GM21381 (cell line): Measurements from ENCODE around the gene TREX2.
A peak's percentile ranks its signal among the peaks of the same experiment; 100 is the strongest.

Source experiments
- ATAC-seq: cut with Tn5 transposase; IDR thresholded peaks from one replicate; pipeline ENCODE4 v1.9.1; 2021; ENCODE audit warnings: mild to moderate bottlenecking, moderate library complexity; ENCODE audit not compliant: unreplicated experiment

The TREX2 gene

DNA sequence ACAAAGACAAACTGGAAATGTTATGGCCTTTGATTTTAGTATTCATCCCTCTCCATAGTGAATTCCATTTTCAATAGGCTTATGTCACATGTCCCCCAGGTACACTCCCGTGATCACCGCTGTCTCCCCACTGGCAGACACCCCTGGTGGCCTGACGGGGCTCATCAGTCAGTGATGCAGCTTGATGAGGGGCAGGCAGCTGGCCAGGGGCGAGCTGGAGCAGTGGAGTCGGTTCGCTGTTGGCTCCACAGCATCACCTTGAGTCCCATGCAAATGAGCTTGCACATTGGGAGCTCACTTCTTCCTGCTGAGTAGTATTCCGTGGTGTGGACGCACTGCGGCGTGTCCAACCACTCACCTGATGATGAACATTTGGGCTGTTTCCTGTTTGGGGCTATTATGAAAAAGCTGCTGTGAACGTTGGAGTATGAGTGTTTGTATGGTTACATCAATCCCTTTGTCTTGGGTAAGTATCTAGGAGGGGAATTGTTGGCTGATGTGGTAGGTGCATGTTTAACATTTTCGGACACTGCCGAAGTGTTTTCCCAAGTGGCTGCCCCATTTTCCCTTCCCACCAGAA is 5.2 kb downstream of the TREX2 start:
- ATAC-seq = no peak

DNA sequence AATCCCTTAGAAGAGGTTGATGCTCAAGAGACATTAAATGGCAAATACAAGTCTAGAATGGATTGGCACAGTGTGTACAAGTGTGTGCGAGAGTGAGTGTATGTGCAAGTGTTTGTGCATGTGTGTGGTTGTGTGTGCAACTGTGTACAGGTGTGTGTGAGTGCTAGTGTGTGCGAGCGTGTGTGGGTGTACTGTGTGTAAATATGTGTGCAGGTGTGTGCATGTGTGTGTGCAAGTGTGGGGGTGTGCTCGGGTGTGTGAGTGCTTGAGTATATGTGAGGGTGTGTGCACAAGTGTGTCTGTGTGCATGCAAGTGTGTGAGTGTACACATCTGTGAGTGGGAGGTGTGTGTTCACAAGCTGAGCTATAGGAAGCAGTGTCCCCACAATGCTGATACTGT is 5.9 kb downstream of the TREX2 start:
- no peak for ATAC-seq

DNA sequence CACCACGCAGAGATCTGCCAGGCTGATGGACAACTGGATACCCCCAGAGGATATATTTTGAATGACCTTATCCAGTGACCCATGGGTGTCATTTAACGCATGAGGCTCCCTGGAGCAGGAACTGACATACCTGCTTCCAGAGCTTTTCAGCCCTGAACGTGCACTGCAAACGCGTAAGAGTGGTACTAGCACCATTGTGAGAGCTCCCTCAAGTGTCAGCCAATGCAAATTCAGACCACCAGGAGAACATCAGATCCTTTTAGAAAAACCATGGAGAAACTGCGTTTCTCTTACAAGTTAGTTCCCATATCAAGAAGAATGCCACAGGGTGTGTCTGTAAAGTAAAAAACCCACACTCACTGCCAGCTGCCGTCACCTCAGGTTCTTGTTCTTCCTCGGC is 7.3 kb downstream of the TREX2 start:
- no peak for ATAC-seq

DNA sequence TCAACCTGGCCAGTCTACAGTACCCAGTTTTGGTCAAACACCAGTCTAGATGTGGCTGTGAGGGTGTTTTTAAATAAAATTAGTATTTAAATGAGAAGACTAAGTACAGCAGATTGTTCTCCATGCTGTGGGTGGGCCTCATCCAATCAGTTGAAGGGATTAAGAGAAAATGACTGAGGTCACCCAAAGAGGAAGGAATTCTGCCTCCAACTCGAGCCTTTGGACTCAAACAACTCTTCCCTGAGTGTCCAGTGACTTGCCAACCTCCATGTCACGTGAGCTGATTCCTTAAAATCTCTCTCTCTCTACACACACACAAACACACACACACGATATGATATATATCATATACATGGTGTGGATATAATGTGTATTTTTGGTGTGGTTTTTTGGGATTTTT is 10.0 kb downstream of the TREX2 start:
- ATAC-seq = no peak

DNA sequence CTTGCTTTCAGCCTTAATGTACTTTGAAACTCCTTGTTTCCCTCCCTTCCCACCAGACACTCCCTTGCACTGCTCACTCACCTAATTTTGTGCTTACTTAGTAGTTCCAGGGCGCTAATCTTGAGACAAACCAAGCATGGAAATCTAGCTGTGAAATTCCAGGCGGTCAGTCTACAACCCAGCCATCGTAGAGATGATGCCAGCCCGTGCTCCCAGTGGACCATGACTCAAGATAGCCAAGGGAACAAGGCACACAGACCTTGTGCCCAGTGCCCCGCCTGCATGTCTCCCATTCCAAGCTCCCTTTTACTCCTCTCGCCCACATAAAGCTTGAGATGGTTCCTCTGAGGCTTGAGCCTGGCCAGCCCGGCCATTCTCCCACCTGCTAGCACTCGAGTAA is 11.1 kb downstream of the TREX2 start:
- no peak for ATAC-seq

DNA sequence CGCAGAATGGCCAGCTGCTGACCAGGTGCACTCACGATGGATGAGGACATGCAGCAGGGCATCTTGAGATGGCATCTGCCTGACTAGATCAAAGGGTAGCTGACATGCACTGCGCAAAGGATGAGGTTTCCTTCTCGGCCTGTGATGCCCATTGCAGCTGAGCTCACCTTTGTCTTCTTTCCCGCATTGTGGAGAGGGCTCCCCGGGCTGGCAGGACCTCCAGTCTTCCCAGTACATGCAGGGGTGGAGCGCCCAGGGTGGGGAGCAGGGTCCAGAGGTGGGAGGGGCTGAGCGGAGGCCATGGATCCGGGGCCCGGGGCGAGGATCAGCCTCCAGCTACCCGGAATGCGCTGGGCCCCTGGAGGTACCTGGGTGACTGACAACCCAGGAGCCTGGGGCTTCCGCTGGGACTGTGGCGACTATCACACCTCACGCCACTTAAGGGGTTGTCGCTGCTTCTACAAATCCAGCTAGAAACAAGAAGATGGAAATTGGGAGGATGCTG is 12.0 kb downstream of the TREX2 start:
- no peak for ATAC-seq

DNA sequence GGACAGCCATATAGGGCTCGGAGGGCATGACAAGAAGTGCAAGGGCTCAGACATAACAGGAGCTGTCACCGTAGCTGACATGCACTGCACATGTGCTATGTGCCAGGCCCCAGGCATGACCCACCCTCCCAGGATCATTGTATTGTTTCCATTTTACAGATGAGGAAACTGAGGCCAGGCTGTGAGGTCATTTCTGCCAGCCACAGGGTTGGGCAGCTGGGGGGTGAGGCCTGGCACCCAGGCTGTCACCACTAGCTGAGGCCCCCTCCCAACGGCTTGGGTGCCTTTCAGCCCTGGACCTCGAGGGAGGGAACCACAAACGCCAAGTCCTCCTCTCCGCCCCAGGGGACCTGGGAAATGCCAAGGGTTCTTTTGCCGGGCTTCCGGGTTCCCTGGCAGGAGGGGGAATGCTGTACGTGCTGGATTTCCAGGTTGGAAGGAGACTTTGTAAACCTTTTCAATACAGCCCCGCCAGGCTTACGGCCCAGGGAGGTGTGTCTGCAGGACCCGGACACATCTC is 12.6 kb downstream of the TREX2 start:
- no peak for ATAC-seq

DNA sequence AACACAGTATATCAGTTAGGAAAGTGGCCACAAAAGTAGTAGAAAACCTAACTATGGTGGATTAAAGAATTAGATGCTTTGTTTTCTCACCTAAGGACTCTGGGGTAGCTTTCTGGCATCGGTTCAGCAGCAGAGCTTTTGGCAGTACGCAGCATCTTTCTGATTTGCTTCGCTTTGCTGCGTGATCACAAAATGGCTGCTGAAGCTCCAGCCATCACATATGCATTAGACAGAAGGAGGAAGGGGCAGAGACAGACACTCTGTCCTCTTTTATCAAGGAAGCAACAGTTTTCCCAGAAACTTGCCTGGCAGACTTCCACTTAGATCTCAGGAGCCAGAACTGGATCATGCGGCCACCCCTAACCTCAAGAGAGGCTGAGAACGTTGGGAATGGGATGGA is 15.1 kb downstream of the TREX2 start:
- ATAC-seq = no peak

DNA sequence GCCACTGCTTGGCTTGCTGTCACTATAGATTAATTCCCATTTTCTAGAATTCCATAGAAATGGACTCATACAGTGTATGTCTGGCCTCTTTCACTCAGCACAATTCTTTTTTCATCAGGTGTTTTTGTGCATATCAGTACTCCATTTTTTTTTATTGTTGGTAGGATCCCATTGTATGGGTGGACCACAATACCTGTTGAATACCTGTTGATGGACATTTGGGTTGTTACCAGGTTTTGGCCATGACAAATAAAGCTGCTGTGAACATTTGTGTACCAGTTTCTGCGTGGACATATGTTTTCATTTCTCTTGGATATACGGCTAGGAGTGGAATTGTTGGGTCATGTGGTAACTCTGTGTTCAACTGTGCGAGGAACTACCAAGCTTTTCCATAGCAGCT is 19.7 kb downstream of the TREX2 start:
- ATAC-seq = no peak

DNA sequence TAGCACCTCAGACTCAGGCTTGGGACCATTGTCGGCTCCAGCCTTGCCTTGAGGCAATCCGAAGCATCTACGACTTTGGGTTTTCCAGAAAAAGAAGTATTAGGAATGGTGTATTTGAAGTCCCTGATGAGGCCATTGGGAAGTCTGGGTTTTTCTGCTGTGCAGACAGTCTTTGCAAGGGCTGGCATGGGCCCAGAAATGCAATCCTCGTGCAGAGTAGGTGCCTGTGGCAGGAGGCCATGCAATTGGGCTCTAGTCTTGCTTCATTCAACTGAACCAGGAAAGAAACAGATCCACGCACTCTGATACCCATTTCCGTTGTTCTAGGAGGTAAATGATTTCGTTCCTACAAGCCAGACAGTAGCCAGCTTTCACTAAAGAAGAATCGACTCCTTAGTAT is 22.2 kb downstream of the TREX2 start:
- ATAC-seq = no peak

DNA sequence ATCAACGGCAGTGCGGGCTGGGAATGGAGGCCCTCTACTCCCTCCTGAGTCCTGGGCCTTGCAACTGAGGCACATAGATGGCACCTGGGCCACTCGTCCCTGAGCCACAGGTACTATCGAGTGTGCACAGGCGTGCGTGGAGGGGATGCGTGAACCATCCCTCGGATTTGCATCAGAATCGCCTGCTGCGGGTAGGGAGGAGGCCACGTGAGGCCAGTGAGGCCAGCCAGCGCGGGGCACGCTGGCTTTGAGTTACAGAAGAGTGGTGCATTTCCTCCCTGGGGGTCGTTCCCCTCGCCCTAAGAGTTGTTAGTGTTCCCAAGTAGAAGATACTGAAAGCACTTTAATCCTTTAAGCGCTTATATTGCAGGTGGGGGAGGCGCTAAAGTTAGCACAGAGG is 24.0 kb downstream of the TREX2 start:
- no peak for ATAC-seq

DNA sequence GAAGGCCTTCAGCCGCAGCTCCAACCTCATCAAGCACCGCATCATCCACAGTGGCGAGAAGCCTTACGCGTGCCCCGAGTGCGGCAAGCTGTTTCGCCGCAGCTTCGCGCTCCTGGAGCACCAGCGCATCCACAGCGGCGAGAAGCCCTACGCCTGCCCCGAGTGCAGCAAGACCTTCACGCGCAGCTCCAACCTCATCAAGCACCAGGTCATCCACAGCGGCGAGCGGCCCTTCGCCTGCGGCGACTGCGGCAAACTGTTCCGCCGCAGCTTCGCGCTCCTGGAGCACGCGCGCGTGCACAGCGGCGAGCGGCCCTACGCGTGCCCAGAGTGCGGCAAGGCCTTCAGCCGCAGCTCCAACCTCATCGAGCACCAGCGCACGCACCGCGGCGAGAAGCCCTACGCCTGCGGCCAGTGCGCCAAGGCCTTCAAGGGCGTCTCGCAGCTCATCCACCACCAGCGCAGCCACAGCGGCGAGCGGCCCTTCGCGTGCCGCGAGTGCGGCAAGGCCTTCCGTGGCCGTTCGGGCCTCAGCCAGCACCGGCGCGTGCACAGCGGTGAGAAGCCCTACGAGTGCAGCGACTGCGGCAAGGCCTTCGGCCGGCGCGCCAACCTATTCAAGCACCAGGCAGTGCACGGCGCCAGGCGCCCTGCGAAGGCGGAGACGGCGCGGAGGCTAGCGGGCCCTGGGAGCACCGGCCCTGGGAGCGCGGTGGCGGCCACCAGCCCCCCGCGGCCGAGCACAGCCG is 24.8 kb downstream of the TREX2 start:
- no peak for ATAC-seq

DNA sequence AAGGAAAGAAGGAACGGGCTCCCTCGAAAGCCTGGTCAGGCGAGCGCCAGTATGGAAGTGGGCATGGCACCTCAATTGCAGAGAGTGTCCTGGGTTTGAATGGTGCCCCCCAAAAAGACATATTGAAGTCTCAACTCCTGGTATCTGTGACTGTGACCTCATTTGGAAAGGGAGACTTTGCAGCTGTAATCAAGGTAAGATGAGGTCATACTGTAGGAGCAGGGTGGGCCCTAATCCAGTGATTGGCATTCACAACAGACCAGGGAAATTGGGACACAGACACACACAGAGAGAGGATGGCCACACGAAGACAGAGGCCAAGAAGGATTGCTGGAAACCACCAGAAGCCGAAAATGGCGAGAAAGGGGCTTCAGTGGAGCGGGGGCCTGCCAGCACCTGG is 28.2 kb downstream of the TREX2 start:
- ATAC-seq = no peak

DNA sequence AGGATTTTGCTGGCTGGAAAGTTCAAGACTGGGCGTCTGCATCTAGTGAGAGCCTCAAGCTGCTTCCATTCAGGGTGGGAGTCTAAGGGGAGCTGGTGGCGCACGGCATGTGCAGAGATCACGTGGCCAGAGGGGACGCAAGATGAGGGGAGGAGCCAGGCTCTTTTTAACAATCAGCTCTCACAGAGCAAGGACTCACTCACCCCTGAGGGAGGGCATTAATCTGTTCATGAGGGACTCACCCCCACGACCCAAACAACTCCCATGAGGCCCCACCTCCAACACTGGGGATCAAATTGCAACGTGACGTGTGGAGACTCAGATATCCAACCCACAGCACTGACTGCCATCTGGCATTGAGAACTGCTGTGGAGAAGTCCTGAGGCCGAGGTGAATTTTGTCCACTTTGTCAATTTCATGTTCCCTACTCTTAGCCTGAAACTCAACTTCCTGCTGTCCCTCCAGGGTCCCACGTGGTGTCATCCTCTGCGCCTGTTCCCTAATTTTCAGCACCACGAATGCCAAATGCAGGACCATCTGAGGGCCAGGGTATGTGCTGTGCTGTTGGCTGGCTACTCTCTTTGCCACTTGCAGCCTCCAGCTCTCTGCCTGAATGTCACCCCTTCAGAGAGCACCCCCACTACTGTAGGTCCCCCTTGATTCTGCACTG is 28.9 kb downstream of the TREX2 start:
- ATAC-seq = no peak

DNA sequence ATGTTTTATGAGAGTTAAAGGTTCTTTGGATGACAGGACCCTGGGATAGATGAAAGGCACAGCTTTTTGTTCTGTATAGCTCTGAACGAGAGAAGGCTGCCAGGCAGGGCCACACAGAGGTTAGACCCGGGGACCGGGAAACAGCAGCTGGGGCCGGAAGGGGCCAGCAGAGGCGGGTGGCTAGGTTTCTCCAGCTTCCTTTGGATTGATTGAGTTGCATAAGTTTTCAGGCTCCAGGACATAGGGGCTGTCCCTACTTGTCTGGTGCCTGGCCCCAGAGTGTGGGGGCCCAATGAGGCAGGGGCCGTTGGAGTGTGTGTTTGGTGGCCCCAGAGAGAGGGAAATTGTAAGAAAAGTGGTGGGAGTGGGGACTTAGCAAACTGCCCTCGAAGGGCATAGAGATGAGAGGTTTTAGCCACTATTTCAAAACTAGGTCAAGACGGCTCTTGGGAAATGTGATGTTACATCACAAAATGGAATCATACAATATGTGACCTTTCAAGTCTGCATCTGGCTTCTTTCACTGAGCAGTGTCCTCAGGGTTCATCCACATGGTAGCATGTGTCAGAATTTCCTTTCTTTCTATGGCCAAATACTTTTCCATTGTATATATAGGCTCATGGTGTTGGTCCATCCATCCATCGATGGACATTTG is 30.9 kb downstream of the TREX2 start:
- no peak for ATAC-seq

DNA sequence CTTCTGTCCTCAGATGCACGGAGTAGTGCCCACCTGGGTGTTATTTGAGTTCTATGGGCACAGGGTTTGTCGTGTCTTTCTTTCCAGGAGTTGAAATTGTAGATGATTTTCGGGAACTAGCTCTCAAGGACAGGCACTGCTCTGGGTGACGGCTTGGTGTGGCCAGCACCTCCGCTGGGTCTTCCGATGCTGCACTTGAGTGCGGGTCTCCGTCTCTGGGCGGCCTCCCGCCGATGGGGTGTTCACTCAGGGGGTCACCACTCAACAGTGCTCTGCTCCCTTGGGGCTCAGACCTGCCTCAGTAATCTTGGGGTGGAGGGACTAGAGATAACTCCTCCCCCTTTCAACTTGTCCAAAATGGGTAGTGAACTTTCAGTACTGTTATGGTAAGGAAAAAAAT is 32.1 kb downstream of the TREX2 start:
- ATAC-seq = no peak

DNA sequence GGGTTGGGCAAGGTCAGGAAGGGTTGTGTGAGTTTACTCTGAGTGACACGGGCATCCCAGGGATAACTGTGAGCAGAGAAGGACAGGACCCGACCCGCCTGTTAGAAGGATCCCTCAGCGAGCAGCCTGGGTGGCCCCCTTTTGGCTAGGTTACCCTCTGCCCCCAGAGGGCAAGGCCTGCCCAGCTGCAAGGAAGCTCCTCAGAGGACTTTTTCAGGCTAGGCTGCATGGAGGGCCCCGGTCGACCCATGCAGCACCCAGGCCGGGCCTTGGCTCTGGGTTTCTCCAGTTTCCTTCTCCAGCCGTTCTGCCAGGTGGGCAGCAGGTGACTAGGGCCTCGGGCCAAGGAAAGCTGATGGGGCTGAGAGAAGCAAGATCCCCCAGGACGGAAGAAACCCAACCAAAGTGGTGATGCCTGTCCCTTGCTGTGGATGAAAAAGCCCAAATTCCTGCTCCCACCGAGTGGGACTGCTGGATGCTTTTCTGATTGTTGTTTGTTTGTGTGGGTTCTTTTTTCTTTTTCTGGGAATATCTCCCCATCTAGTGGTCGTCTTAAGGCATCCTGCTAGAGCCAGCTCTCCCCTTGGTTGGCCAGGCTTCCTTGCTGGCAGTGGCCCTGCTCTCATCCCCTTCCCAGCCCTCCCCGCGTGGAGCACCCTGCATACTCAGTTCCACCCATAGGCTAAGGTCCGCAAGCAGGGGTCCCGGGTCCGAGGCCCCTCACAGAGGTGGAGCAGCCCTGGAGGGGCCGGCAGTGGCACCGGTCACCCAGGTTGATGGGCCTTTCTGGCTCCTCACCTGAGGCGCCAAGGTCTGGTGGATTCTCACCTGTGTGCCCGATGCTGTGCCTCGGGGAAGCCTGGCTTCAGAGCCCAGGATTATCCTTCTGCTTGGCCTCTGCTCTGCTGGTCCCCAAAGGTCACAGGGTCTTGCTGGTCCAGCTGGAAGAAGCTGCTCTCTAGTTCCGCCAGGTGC is 32.8 kb downstream of the TREX2 start:
- no peak for ATAC-seq

DNA sequence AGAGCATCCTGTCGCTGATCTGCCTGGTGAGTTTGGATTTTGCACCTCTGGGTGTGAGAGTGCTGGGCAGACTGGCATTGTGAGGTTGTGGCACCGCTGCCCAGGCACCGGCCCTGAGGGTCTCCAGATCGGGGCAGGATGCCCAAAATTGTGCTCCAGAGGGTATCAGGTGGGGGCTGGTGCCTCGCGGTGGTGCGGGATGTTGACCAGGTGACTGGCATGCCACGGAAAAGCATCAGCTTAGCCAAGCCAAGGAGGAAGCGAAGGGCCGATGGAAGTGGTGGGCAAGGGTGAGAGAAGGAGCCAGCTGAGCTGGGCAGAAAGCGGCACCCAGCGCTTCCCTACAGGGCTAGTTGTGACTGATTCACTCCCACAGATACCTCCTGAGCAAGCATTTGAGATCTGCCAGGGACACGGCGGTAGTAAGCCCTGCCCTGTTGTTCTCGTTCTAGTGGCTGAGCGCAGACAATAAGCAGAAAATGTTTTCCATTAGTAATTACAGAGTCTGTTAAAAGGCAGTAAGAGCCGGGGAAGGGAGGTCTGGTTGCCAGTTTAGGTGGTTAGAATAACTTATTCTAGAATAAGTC is 33.8 kb downstream of the TREX2 start:
- peak; percentile 17 for ATAC-seq

DNA sequence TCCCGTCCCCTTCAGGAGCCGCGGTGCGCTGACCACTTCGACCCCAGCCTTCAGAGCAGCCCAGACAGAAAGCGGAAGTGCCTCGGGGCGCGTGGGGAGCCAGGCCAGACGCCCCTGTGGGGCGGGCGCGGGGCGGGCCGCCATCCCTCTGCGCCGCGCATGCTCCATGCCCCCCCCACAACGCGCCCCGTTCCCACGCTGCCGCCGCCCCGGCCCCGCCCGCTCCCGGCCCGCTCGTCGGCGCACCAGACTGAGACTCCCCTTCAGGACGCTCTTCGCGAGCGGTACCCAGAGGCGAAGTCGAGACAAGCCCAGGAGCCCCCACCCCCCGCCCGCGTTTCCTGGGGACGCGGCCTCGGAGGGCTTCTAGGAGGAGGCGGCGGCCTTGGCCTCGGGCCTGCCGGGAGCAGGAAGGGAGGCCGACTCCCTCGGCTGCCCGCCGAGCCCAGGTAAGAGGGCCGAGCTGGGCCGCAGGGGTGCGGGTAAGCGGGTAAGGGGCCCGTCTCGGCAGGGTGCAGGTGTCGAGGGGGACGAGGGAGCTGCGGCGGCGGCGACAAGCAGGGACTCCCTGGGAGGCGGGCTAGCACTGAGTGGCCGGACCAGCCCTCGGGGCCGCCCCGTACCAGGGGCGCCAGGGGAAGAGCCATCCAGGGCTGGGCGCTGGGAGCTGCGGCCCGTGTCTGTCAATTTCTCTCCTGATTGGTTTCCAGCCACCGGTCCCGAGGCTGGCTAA is 34.4 kb downstream of the TREX2 start, which contains the start of gene ZFP92:
Gene ZFP92, plus strand, starts transcription at position 218 of the 733 bp plus-strand sequence. CDS start 6,851 bp downstream, outside the sequence.
- ATAC-seq = peak; percentile 63
